Measurements from ENCODE around the gene SLC44A1. TPM values are rescaled to one million over a fixed set of nuclear protein-coding genes. Genes with fewer than 3 reads are reported as not detected.

The SLC44A1 gene
- total and polyA plus RNA-seq, 2 of the 13 experiments (the other 11 are each of a cell fraction or from before 2014, with no cell fraction given), result 21.4 to 40.8 TPM

GRCh38 chr9:105447814-105448812 is 203.7 kb downstream of the SLC44A1 start, which contains the start of gene FSD1L (continued):
- TF ChIP-seq CTCF (CRISPR knock-in tag; IDR thresholded peaks at IDR 0.05) (peak; percentile 80), MXI1 (IDR thresholded peaks at IDR 0.05; ENCODE audit: borderline replicate concordance, low read depth, low read length) (peak; percentile 92; the same call in 2 of the 3 replicates), PLRG1 (conservative IDR thresholded peaks at IDR 0.05) (no peak), ZNF180 (CRISPR knock-in tag; IDR thresholded peaks at IDR 0.05; ENCODE audit: borderline replicate concordance, low read depth) (no peak; the same call in 1 of the 2 replicates), ZNF260 (CRISPR knock-in tag; IDR thresholded peaks at IDR 0.05; ENCODE audit: borderline replicate concordance, low read depth) (no peak), ZNF160 (CRISPR knock-in tag; IDR thresholded peaks at IDR 0.05) (0 out of 2 replicates have a peak, but pooled peaks have one; percentile 57), ZNF580 (CRISPR knock-in tag; IDR thresholded peaks at IDR 0.05; ENCODE audit: borderline replicate concordance, low read depth) (peak; percentile 86; the same call in 1 of the 2 replicates), CBX1 (IDR thresholded peaks at IDR 0.05; ENCODE audit: low read depth) (no peak), KAT2B (IDR thresholded peaks at IDR 0.05; ENCODE audit: borderline replicate concordance, low read depth, low read length) (no peak), PHF21A (CRISPR knock-in tag; IDR thresholded peaks at IDR 0.05) (peak; percentile 76), ZNF672 (CRISPR knock-in tag; IDR thresholded peaks at IDR 0.05) (no peak), ATF7-NPFF (CRISPR knock-in tag; IDR thresholded peaks at IDR 0.05; ENCODE audit: low read depth) (no peak), TBP (CRISPR knock-in tag; IDR thresholded peaks at IDR 0.05) (peak; percentile 75; the same call in 1 of the 2 replicates), JARID2 (CRISPR knock-in tag; IDR thresholded peaks at IDR 0.05; ENCODE audit: insufficient replicate concordance) (no peak), NAIF1 (CRISPR knock-in tag; IDR thresholded peaks at IDR 0.05; ENCODE audit: borderline replicate concordance) (no peak), HNRNPUL1 (IDR thresholded peaks at IDR 0.05; ENCODE audit: low read depth, low read length) (no peak), MED8 (CRISPR knock-in tag; IDR thresholded peaks at IDR 0.05; ENCODE audit: insufficient replicate concordance) (peak; percentile 67), MAFK (conservative IDR thresholded peaks at IDR 0.05 in 1 of 2, IDR thresholded peaks at IDR 0.05 in 1 of 2; ENCODE audit: low read length in 2 of 2) (no peak), ZNF331 (CRISPR knock-in tag; IDR thresholded peaks at IDR 0.05) (peak; percentile 54; the same call in 1 of the 2 replicates), ZNF737 (CRISPR knock-in tag; IDR thresholded peaks at IDR 0.05; ENCODE audit: borderline replicate concordance) (no peak), ZNF44 (CRISPR knock-in tag; IDR thresholded peaks at IDR 0.05) (0 out of 2 replicates have a peak, but pooled peaks have one; percentile 38), ZFP90 (CRISPR knock-in tag; IDR thresholded peaks at IDR 0.05; ENCODE audit: borderline replicate concordance) (peak; percentile 83; the same call in 1 of the 2 replicates), XBP1 (CRISPR knock-in tag; IDR thresholded peaks at IDR 0.05) (no peak), GLI4 (CRISPR knock-in tag; IDR thresholded peaks at IDR 0.05; ENCODE audit: borderline replicate concordance) (no peak), GATAD1 (CRISPR knock-in tag; IDR thresholded peaks at IDR 0.05) (peak; percentile 47), CENPBD1 (CRISPR knock-in tag; IDR thresholded peaks at IDR 0.05; ENCODE audit: borderline replicate concordance, low read depth) (no peak), ZNF616 (CRISPR knock-in tag; IDR thresholded peaks at IDR 0.05; ENCODE audit: low read depth) (0 out of 2 replicates have a peak, but pooled peaks have one; percentile 30), ELF3 (CRISPR knock-in tag; IDR thresholded peaks at IDR 0.05) (peak; percentile 42; the same call in 1 of the 2 replicates)
